GM12878 (cell line): ENCODE measurements around the gene CMTM5. TPM values are rescaled to one million over a fixed set of nuclear protein-coding genes. Genes with fewer than 3 reads are reported as not detected.

Experiments used
- ATAC-seq: fragments of 200-7000 bp; cut with Tn5 transposase; 3 replicates; pipeline ENCODE4 v1.9.1; 2020; ENCODE audit warnings: mild to moderate bottlenecking, moderate library complexity
- BruUV-seq: library from RNA; stranded (reverse); fragments of 400-500 nt; replicated peaks from 2 replicates; lab custom pipeline; 2021; lab: Mats Ljungman, UMichigan
- CTCF ChIA-PET: fragments of 300-600 bp; sonication (Branson Sonifier 250); formaldehyde crosslinking; extraction: SDS; loops from one replicate; lab custom pipeline; 2021; ENCODE audit warnings: inconsistent platforms; lab: Yijun Ruan, JAX
- POLR2A ChIA-PET: fragments of 350-600 bp; formaldehyde crosslinking; extraction: SDS; loops from one replicate; lab custom pipeline; 2021; ENCODE audit warnings: inconsistent platforms; lab: Charles Lee
- RAD21 ChIA-PET: fragments of 300-600 bp; sonication (Branson Sonifier 250); formaldehyde crosslinking; loops from one replicate; lab custom pipeline; 2023; ENCODE audit warnings: antibody characterized with exemption; ENCODE audit not compliant: unreplicated experiment; lab: Charles Lee
- SMC1A ChIA-PET: fragments of 300-600 bp; sonication (Branson Sonifier 250); formaldehyde crosslinking; loops from one replicate; lab custom pipeline; 2023; ENCODE audit not compliant: unreplicated experiment, uncharacterized antibody; lab: Charles Lee
- DNase-seq: peaks from one replicate; pipeline ENCODE4 v3.0.0-alpha.2; 2011; ENCODE audit warnings: low read depth, low spot score
- FAIRE-seq: peaks from 3 replicates; lab custom pipeline; 2011; peaks lifted over from hg19 to GRCh38; lab: Jason Lieb, UNC
- H2AFZ ChIP-seq: 2 replicates; pipeline ENCODE4 v1.6.0; 2011; ENCODE audit warnings: low read depth, low read length, control low read depth; ENCODE audit not compliant: control insufficient read depth
- H3K27ac ChIP-seq: 2 replicates; pipeline ENCODE4 v1.5.1; 2011; ENCODE audit warnings: control low read depth; ENCODE audit not compliant: control insufficient read depth, insufficient read depth
- H3K27me3 ChIP-seq, 2 experiments: replicated peaks in 1 of 2; 2 replicates each; pipeline versions ENCODE4 v1.6.0 to v1.6.1; 2011; ENCODE audit warnings: low read length in 1 of 2; ENCODE audit not compliant: control insufficient read depth in 2 of 2, insufficient read depth in 2 of 2
- H3K36me3 ChIP-seq, 2 experiments: 2 replicates each; pipeline ENCODE4 v1.5.1; 2011; ENCODE audit warnings: low read length in 1 of 2; ENCODE audit not compliant: control insufficient read depth in 2 of 2, insufficient read depth in 2 of 2
- H3K4me1 ChIP-seq: 2 replicates; pipeline ENCODE4 v1.6.1; 2011; ENCODE audit warnings: mild to moderate bottlenecking, low read length, moderate library complexity, mixed read lengths; ENCODE audit not compliant: control insufficient read depth, insufficient read depth
- H3K4me2 ChIP-seq: 2 replicates; pipeline ENCODE4 v1.6.0; 2011; ENCODE audit warnings: control low read depth; ENCODE audit not compliant: control insufficient read depth, insufficient read depth
- H3K4me3 ChIP-seq: fragments of 200-600 bp; sonication (generic); 2 replicates; pipeline ENCODE4 v1.5.1; 2016
- H3K79me2 ChIP-seq: 2 replicates; pipeline ENCODE4 v1.6.0; 2011; ENCODE audit warnings: low read length; ENCODE audit not compliant: control insufficient read depth, insufficient read depth
- H3K9ac ChIP-seq: 2 replicates; pipeline ENCODE4 v1.8.0; 2011; ENCODE audit warnings: low read length, control low read depth, mixed read lengths; ENCODE audit not compliant: control insufficient read depth, insufficient read depth
- H3K9me3 ChIP-seq: replicated peaks from 3 replicates; pipeline ENCODE4 v1.5.1; 2011; ENCODE audit warnings: mild to moderate bottlenecking, low read length; ENCODE audit not compliant: control insufficient read depth, insufficient read depth
- H4K20me1 ChIP-seq: 2 replicates; pipeline ENCODE4 v1.6.0; 2011; ENCODE audit not compliant: control insufficient read depth, insufficient read depth
- CHD2 ChIP-seq: IDR thresholded peaks from 2 replicates; pipeline ENCODE4 v1.6.1; 2011; ENCODE audit warnings: low read depth, low read length, improper control_type of control experiment, borderline replicate concordance
- DPF2 ChIP-seq: fragments of 450-650 bp; IDR thresholded peaks from 2 replicates; pipeline ENCODE4 v1.6.1; 2017; ENCODE audit warnings: mild to moderate bottlenecking
- KAT2A ChIP-seq: conservative IDR thresholded peaks from 2 replicates; pipeline ENCODE4 v1.6.1; 2011; ENCODE audit warnings: low read depth, low read length; ENCODE audit not compliant: control insufficient read depth
- MEF2B ChIP-seq: fragments of 450-650 bp; IDR thresholded peaks from 2 replicates; pipeline ENCODE4 v1.6.1; 2018; ENCODE audit warnings: mild to moderate bottlenecking, moderate library complexity; ENCODE audit not compliant: partially characterized antibody, poor library complexity, severe bottlenecking
- MYC ChIP-seq: IDR thresholded peaks from 2 replicates; pipeline ENCODE4 v1.6.1; 2011; ENCODE audit warnings: mild to moderate bottlenecking, low read length, moderate library complexity, inconsistent platforms; ENCODE audit not compliant: insufficient read depth, insufficient replicate concordance, insufficient read length, severe bottlenecking
- RB1 ChIP-seq: fragments of 450-650 bp; formaldehyde crosslinking; IDR thresholded peaks from 2 replicates; pipeline ENCODE4 v1.6.1; 2017; ENCODE audit warnings: mild to moderate bottlenecking, borderline replicate concordance
- RCOR1 ChIP-seq: conservative IDR thresholded peaks from 2 replicates; pipeline ENCODE4 v1.6.1; 2012; ENCODE audit warnings: low read depth, low read length, improper control_type of control experiment
- SREBF1 ChIP-seq: IDR thresholded peaks from 2 replicates; pipeline ENCODE4 v1.6.1; 2012; ENCODE audit warnings: mild to moderate bottlenecking, low read length
- WGBS: methylation state at CpG from one replicate; pipeline ENCODE4 v1.1.6; 2016; ENCODE audit warnings: low lambda C conversion rate; ENCODE audit not compliant: insufficient replicate concordance, insufficient coverage; ENCODE audit errors: missing lambda C conversion rate; 5-methylcytosine and 5-hydroxymethylcytosine counted together
- in situ Hi-C: fragments of 300-500 bp; cut with MboI; formaldehyde crosslinking; loops from 9 replicates; pipeline ENCODE4 v1.14.3; 2018; ENCODE audit warnings: mixed read lengths
- intact Hi-C: fragments of 100-400 bp; cut with micrococcal nuclease; formaldehyde crosslinking; loops from one replicate; pipeline ENCODE4 v1.14.2; 2022; ENCODE audit not compliant: unreplicated experiment
- polyA plus RNA-seq, 11 experiments: library from polyadenylated mRNA; depleted of rRNA in 4 of 11; unstranded in 6 of 11; stranded (reverse) in 5 of 11; fragments of >200 nt; fragmentation: Nextera tagmentation in 4 of 11; fragmentation: Illumina TruSeq in 1 of 11; extraction: Ambion mirVana in 4 of 11; extraction: Trizol in 1 of 11; gene quantifications; 1 replicate in 1 of 11; 2 replicates in 10 of 11; pipeline versions ENCODE4 v1.2.1 to v1.2.3, GENCODE V29; 2011 to 2016; ENCODE audit warnings: inconsistent platforms in 2 of 11, missing spikeins in 2 of 11, low read depth in 1 of 11
- total RNA-seq, 4 experiments: library from RNA; depleted of rRNA in 3 of 4; stranded (reverse); fragments of >200 nt in 3 of 4; fragmentation: Illumina TruSeq in 1 of 4; extraction: Trizol in 1 of 4; gene quantifications; 2 replicates each; pipeline versions ENCODE4 v1.2.1 to v1.2.3, GENCODE V29; 2013 to 2021
- TF ChIP-seq, protein P1 (sequence below): fragments of 450-650 bp; IDR thresholded peaks from 2 replicates; pipeline ENCODE4 v1.6.1; 2016; ENCODE audit warnings: mild to moderate bottlenecking, moderate library complexity, borderline replicate concordance
- TF ChIP-seq, protein P2 (sequence below): fragments of 450-650 bp; IDR thresholded peaks from 2 replicates; pipeline ENCODE4 v1.6.1; 2017; ENCODE audit warnings: antibody characterized with exemption, mild to moderate bottlenecking, moderate library complexity

The CMTM5 gene
- total and polyA plus RNA-seq, 10 of the 15 experiments (the other 5 are each of a cell fraction or from before 2014, with no cell fraction given): not detected

DNA sequence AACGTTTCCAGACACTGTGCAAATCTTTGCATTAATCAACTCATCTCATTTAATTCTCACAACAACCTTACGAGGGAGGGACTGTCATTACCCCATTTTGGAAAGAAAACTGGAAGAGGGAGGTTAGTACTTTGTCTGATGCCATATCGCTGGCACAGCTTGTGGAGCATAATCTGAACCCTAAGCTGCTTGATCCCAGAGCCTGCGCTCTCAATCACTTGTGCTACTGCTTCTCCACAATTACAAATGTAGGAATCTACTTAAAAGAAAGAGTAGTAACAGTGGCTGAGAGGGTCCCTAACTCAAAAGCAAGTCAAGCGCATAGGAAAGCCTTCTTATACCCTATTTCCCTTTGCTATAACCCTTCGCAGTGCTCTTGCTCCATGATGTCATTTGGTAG, 15.1 kb upstream of the CMTM5 start:
- peaks cover 0 to 7% of the 10 kb centered on the region in 2 experiments; a peak in 3 of 4 replicates for H3K27me3 ChIP-seq
- POLR2A ChIA-PET: no interaction called here
- SMC1A ChIA-PET: interaction anchor here (1.1 kb wide), 1 partner anchor 53 kb away, joined by 3 read pairs; no protein-coding TSS in a partner anchor

More for the DNA sequence above, 15.1 kb upstream of the CMTM5 start:
- no TSS peak for BruUV-seq
- CTCF ChIA-PET: interaction anchor here (1.1 kb wide), 2 partner anchors 9 to 70 kb away, joined by 3 to 4 read pairs; no protein-coding TSS in a partner anchor
- no peak overlapping the region for H3K27ac ChIP-seq
- H3K4me2 ChIP-seq: no peak overlapping the region
- TF ChIP-seq, protein P1, sequence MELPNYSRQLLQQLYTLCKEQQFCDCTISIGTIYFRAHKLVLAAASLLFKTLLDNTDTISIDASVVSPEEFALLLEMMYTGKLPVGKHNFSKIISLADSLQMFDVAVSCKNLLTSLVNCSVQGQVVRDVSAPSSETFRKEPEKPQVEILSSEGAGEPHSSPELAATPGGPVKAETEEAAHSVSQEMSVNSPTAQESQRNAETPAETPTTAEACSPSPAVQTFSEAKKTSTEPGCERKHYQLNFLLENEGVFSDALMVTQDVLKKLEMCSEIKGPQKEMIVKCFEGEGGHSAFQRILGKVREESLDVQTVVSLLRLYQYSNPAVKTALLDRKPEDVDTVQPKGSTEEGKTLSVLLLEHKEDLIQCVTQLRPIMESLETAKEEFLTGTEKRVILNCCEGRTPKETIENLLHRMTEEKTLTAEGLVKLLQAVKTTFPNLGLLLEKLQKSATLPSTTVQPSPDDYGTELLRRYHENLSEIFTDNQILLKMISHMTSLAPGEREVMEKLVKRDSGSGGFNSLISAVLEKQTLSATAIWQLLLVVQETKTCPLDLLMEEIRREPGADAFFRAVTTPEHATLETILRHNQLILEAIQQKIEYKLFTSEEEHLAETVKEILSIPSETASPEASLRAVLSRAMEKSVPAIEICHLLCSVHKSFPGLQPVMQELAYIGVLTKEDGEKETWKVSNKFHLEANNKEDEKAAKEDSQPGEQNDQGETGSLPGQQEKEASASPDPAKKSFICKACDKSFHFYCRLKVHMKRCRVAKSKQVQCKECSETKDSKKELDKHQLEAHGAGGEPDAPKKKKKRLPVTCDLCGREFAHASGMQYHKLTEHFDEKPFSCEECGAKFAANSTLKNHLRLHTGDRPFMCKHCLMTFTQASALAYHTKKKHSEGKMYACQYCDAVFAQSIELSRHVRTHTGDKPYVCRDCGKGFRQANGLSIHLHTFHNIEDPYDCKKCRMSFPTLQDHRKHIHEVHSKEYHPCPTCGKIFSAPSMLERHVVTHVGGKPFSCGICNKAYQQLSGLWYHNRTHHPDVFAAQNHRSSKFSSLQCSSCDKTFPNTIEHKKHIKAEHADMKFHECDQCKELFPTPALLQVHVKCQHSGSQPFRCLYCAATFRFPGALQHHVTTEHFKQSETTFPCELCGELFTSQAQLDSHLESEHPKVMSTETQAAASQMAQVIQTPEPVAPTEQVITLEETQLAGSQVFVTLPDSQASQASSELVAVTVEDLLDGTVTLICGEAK: no peak
- TF ChIP-seq DPF2 (no peak), RB1 (no peak), KAT2A (no peak), MEF2B (no peak), CHD2 (no peak), MYC (no peak), RCOR1 (no peak), SREBF1 (no peak)
- TF ChIP-seq, protein P2, sequence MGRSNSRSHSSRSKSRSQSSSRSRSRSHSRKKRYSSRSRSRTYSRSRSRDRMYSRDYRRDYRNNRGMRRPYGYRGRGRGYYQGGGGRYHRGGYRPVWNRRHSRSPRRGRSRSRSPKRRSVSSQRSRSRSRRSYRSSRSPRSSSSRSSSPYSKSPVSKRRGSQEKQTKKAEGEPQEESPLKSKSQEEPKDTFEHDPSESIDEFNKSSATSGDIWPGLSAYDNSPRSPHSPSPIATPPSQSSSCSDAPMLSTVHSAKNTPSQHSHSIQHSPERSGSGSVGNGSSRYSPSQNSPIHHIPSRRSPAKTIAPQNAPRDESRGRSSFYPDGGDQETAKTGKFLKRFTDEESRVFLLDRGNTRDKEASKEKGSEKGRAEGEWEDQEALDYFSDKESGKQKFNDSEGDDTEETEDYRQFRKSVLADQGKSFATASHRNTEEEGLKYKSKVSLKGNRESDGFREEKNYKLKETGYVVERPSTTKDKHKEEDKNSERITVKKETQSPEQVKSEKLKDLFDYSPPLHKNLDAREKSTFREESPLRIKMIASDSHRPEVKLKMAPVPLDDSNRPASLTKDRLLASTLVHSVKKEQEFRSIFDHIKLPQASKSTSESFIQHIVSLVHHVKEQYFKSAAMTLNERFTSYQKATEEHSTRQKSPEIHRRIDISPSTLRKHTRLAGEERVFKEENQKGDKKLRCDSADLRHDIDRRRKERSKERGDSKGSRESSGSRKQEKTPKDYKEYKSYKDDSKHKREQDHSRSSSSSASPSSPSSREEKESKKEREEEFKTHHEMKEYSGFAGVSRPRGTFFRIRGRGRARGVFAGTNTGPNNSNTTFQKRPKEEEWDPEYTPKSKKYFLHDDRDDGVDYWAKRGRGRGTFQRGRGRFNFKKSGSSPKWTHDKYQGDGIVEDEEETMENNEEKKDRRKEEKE: no peak
- H3K9me3 ChIP-seq: no peaks in the 10 kb centered on the region
- ATAC-seq (no peak), DNase-seq (no peak), FAIRE-seq (no peak)
- intact Hi-C loops (no loop called here), in situ Hi-C loops (no loop called here)
- RAD21 ChIA-PET: no interaction called here
- H3K4me1 ChIP-seq: no peaks in the 10 kb centered on the region
- 51% methylated on average over 6 of the region's 6 CpGs for WGBS
- H3K4me3 ChIP-seq: no peak overlapping the region
- H3K79me2 ChIP-seq: no peaks in the 10 kb centered on the region
- no peaks in the 10 kb centered on the region for H3K36me3 ChIP-seq
- no peak overlapping the region for H3K9ac ChIP-seq
- no peaks in the 10 kb centered on the region for H4K20me1 ChIP-seq
- H2AFZ ChIP-seq: no peak overlapping the region
